Mesenchymal stem cell (in vitro differentiated cells and primary cell): ENCODE data around the gene UGT1A4.
"Not testable (repeated sequence)": the region's sequence is repeated elsewhere in the genome, so short reads cannot be mapped to it uniquely, and the experiment has no call there.

ENCODE experiments used
- DNase-seq: peaks from one replicate; pipeline ENCODE4 v3.0.0-alpha.2; 2013
- H2AFZ ChIP-seq: one replicate; pipeline ENCODE4 v1.6.1; 2013; ENCODE audit warnings: low read depth, mild to moderate bottlenecking, control low read depth, inconsistent platforms, low read length, moderate library complexity
- H2AK5ac ChIP-seq: 2 replicates; pipeline ENCODE4 v1.6.1; 2013; ENCODE audit warnings: low read length, moderate library complexity, mild to moderate bottlenecking, inconsistent platforms; ENCODE audit not compliant: severe bottlenecking
- H2BK120ac ChIP-seq: one replicate; pipeline ENCODE4 v1.6.1; 2013; ENCODE audit warnings: low read depth, mild to moderate bottlenecking, inconsistent platforms, low read length, moderate library complexity
- H2BK12ac ChIP-seq, 2 experiments: one replicate each; pipeline ENCODE4 v1.6.1; 2013; ENCODE audit warnings: inconsistent platforms in 2 of 2, low read length in 2 of 2, mild to moderate bottlenecking in 2 of 2, moderate library complexity in 2 of 2, control low read depth in 1 of 2
- H2BK15ac ChIP-seq: one replicate; pipeline ENCODE4 v1.6.1; 2013; ENCODE audit warnings: mild to moderate bottlenecking, low read depth, inconsistent platforms; ENCODE audit not compliant: poor library complexity, severe bottlenecking
- H2BK5ac ChIP-seq: 2 replicates; pipeline ENCODE4 v1.6.1; 2013; ENCODE audit warnings: low read depth, mild to moderate bottlenecking, low read length, control low read depth, inconsistent platforms; ENCODE audit not compliant: poor library complexity, severe bottlenecking
- H3K14ac ChIP-seq, 2 experiments: one replicate each; pipeline ENCODE4 v1.6.1; 2013; ENCODE audit warnings: inconsistent platforms in 2 of 2, low read length in 2 of 2, control low read depth in 1 of 2, mild to moderate bottlenecking in 1 of 2, moderate library complexity in 1 of 2
- H3K18ac ChIP-seq, 2 experiments: one replicate each; pipeline ENCODE4 v1.6.1; 2013; ENCODE audit warnings: inconsistent platforms in 2 of 2, low read length in 2 of 2, control low read depth in 1 of 2, low read depth in 1 of 2, mild to moderate bottlenecking in 1 of 2
- H3K23ac ChIP-seq, 2 experiments: one replicate each; pipeline ENCODE4 v1.6.1; 2013; ENCODE audit warnings: inconsistent platforms in 2 of 2, low read length in 2 of 2, mild to moderate bottlenecking in 2 of 2, moderate library complexity in 2 of 2, control low read depth in 1 of 2
- H3K27ac ChIP-seq: 2 replicates; pipeline ENCODE4 v1.5.1; 2013; ENCODE audit warnings: mild to moderate bottlenecking, moderate library complexity, low read length, control low read depth, inconsistent platforms; ENCODE audit not compliant: poor library complexity, severe bottlenecking
- H3K27me3 ChIP-seq, 2 experiments: 2 replicates each; pipeline versions ENCODE4 v1.6.1 to v1.7.0; 2013; ENCODE audit warnings: low read length in 2 of 2, mild to moderate bottlenecking in 2 of 2, moderate library complexity in 2 of 2, control low read depth in 1 of 2, inconsistent platforms in 1 of 2; ENCODE audit not compliant: control insufficient read depth in 1 of 2, insufficient read depth in 1 of 2
- H3K36me3 ChIP-seq, 2 experiments: 2 replicates each; pipeline versions ENCODE4 v1.6.1 to v1.7.0; 2013; ENCODE audit warnings: low read length in 2 of 2, control low read depth in 1 of 2, inconsistent platforms in 1 of 2, low read depth in 1 of 2, mild to moderate bottlenecking in 1 of 2; ENCODE audit not compliant: insufficient read depth in 2 of 2, control insufficient read depth in 1 of 2
- H3K4ac ChIP-seq, 2 experiments: one replicate each; pipeline ENCODE4 v1.6.1; 2013; ENCODE audit warnings: inconsistent platforms in 2 of 2, low read length in 2 of 2, mild to moderate bottlenecking in 2 of 2, moderate library complexity in 2 of 2, control low read depth in 1 of 2, low read depth in 1 of 2
- H3K4me1 ChIP-seq: 2 replicates; pipeline ENCODE4 v1.6.1; 2013; ENCODE audit warnings: low read depth, low read length, control low read depth; ENCODE audit not compliant: control insufficient read depth, insufficient read depth
- H3K4me2 ChIP-seq: 2 replicates; pipeline ENCODE4 v1.6.1; 2013; ENCODE audit warnings: low read length, mild to moderate bottlenecking, inconsistent platforms; ENCODE audit not compliant: poor library complexity, severe bottlenecking
- H3K4me3 ChIP-seq, 2 experiments: 2 replicates each; pipeline versions ENCODE4 v1.5.1 to v1.7.0; 2013; ENCODE audit warnings: low read length in 2 of 2, mild to moderate bottlenecking in 2 of 2, control low read depth in 1 of 2, low read depth in 1 of 2; ENCODE audit not compliant: insufficient read depth in 1 of 2
- H3K79me1 ChIP-seq: replicated peaks from 2 replicates; pipeline ENCODE4 v1.6.1; 2013; ENCODE audit warnings: mild to moderate bottlenecking, control low read depth, low read length, inconsistent platforms; ENCODE audit not compliant: poor library complexity, severe bottlenecking
- H3K9ac ChIP-seq: 2 replicates; pipeline ENCODE4 v1.7.0; 2013; ENCODE audit warnings: mild to moderate bottlenecking, low read length, moderate library complexity
- H3K9me3 ChIP-seq: 2 replicates; pipeline ENCODE4 v1.7.0; 2013; ENCODE audit warnings: mild to moderate bottlenecking, low read length; ENCODE audit not compliant: control insufficient read depth
- H4K8ac ChIP-seq: one replicate; pipeline ENCODE4 v1.6.1; 2013; ENCODE audit warnings: inconsistent platforms, mild to moderate bottlenecking, low read length, moderate library complexity
- H4K91ac ChIP-seq: one replicate; pipeline ENCODE4 v1.6.1; 2013; ENCODE audit warnings: mild to moderate bottlenecking, low read length, inconsistent platforms
- WGBS: methylation state at CpG from one replicate; pipeline ENCODE4 v1.1.7; 2013; ENCODE audit warnings: mixed read lengths; 5-methylcytosine and 5-hydroxymethylcytosine counted together

The UGT1A4 gene

DNA sequence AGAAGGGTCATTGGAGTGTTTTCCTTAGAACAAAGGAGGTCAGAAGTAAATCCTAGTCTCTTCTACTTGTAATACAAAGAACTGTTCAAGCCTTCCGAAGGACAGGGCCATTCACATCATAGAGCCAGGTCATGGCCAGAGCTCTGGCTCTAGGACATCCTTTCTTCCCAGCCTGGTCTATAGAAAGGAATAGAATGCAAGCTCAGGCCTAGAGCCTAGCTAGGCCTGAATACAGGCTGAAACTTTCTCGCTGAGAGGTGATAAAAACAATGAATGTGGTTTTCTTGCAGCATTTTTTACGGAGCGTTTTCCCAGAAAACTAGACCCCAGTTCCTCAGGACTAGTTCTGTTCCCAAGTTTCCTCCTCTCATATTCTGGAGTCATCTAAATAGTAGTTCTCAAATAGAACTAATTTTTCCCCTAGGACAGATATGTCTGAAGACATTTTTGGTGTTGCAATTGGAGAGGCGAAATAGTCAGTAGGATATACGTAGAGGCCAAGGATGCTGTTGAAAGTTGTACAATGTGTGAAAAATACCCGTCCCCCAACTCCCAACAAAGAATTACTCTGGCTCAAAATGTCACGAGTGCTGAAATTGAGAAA is 19.0 kb upstream of the UGT1A4 start:
- peak overlapping the region; percentile 71 for H4K8ac ChIP-seq
- H3K14ac ChIP-seq = no peak overlapping the region
- WGBS = 76% methylated on average over 5 of the region's 8 CpGs
- no peak overlapping the region for H3K23ac ChIP-seq
- H3K27ac ChIP-seq = peak overlapping the region; percentile 81
- peak overlapping the region; percentile 75 for H4K91ac ChIP-seq
- peak overlapping the region; percentile 31 for H3K9ac ChIP-seq
- no peak overlapping the region for H3K4me3 ChIP-seq
- peak overlapping the region; percentile 67 for H2BK5ac ChIP-seq
- no peaks in the 10 kb centered on the region for H3K36me3 ChIP-seq
- H3K27me3 ChIP-seq = peaks cover 0 to 3% of the 10 kb centered on the region in 2 experiments
- H3K9me3 ChIP-seq = no peaks in the 10 kb centered on the region
- H3K4me1 ChIP-seq = peaks cover 3% of the 10 kb centered on the region
- peak overlapping the region; percentile 42 for H2BK120ac ChIP-seq
- no peaks in the 10 kb centered on the region for H3K79me1 ChIP-seq
- H2AFZ ChIP-seq = no peak overlapping the region
- no peak overlapping the region for H3K4me2 ChIP-seq
- H2BK12ac ChIP-seq = peak overlapping the region in 1 of 2 experiments; percentile 66
- no peak overlapping the region for H3K4ac ChIP-seq
- peak overlapping the region in 1 of 2 experiments; percentile 58 for H3K18ac ChIP-seq
- peak overlapping the region; percentile 82 for H2AK5ac ChIP-seq
- no peak overlapping the region for H2BK15ac ChIP-seq
- peak; percentile 38 for DNase-seq

DNA sequence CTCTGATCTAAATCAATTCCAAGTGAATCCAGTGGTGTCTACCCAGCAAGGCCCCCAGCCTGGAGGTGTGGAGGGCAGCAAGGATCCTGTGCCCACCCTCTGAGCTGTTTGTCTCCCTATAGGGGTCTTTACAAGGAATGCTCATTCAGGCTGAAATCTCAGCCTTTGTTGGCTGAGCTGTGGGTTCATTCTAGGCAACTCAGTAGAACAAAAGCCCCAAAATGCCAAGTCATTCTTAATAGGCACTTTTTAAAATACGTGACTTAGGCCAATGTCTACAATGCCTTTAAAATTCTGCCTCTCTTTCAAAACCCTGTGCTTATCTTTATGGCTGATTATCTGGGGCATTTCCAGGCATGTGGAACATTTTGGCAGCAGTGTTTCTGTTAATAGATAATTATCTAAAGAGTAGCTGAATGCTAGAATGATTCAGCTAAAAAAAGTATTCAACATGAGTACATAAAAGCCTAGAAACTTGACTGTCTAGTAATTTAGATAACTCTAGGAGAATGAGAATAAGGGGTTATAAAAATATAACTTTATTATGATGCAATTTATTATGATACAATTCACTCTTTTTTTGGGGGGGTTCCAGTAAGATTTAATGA is 18.4 kb upstream of the UGT1A4 start:
- peak overlapping the region; percentile 71 for H4K8ac ChIP-seq
- no peak overlapping the region for H3K4me2 ChIP-seq
- H3K27me3 ChIP-seq = peaks cover 0 to 3% of the 10 kb centered on the region in 2 experiments
- no peak overlapping the region for H3K14ac ChIP-seq
- no peak overlapping the region for H3K4me3 ChIP-seq
- no peaks in the 10 kb centered on the region for H3K36me3 ChIP-seq
- peaks cover 3% of the 10 kb centered on the region for H3K4me1 ChIP-seq
- H3K27ac ChIP-seq = peak overlapping the region; percentile 81
- no peak overlapping the region for H2AFZ ChIP-seq
- peak overlapping the region; percentile 42 for H2BK120ac ChIP-seq
- H3K4ac ChIP-seq = peak overlapping the region in 1 of 2 experiments; percentile 51
- H3K18ac ChIP-seq = peak overlapping the region; percentile 57 to 58
- H2BK15ac ChIP-seq = no peak overlapping the region
- WGBS = 40% methylated on average over 1 of the region's 1 CpG
- H3K79me1 ChIP-seq = no peaks in the 10 kb centered on the region
- H2BK12ac ChIP-seq = no peak overlapping the region
- peak overlapping the region; percentile 82 for H2AK5ac ChIP-seq
- no peaks in the 10 kb centered on the region for H3K9me3 ChIP-seq
- H4K91ac ChIP-seq = no peak overlapping the region
- H2BK5ac ChIP-seq = peak overlapping the region; percentile 67
- H3K23ac ChIP-seq = no peak overlapping the region
- H3K9ac ChIP-seq = peak overlapping the region; percentile 31
- peak; percentile 78 for DNase-seq

DNA sequence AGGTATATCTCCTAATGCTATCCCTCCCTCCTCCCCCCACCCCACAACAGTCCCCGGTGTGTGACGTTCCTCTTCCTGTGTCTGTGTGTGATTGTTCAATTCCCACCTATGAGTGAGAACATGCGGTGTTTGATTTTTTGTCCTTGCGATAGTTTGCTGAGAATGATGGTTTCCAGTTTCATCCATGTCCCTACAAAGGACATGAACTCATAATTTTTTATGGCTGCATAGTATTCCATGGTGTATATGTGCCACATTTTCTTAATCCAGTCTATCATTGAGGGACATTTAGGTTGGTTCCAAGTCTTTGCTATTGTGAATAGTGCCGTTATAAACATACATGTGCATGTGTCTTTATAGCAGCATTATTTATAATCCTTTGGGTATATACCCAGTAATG is 17.7 kb upstream of the UGT1A4 start:
- WGBS = no CpG with 5 or more reads among the region's 5 CpGs
- H3K79me1 ChIP-seq = not testable (repeated sequence)

GRCh38 chr2:233702238-233702637 is 16.3 kb upstream of the UGT1A4 start:
- no peaks in the 10 kb centered on the region for H3K36me3 ChIP-seq
- H3K23ac ChIP-seq = no peak overlapping the region
- no peaks in the 10 kb centered on the region for H3K9me3 ChIP-seq
- no peak overlapping the region for H3K14ac ChIP-seq
- H3K4me3 ChIP-seq = no peak overlapping the region
- no peak overlapping the region for H2BK15ac ChIP-seq
- no peak overlapping the region for H2BK5ac ChIP-seq
- H3K4ac ChIP-seq = no peak overlapping the region
- no peaks in the 10 kb centered on the region for H3K79me1 ChIP-seq
- H2AK5ac ChIP-seq = no peak overlapping the region
- H3K18ac ChIP-seq = no peak overlapping the region
- H2AFZ ChIP-seq = no peak overlapping the region
- peaks cover 0 to 5% of the 10 kb centered on the region in 2 experiments for H3K27me3 ChIP-seq
- no peak overlapping the region for H4K91ac ChIP-seq
- no peak overlapping the region for H3K4me2 ChIP-seq
- H4K8ac ChIP-seq = no peak overlapping the region
- no peak overlapping the region for H3K27ac ChIP-seq
- H3K4me1 ChIP-seq = peaks cover 7% of the 10 kb centered on the region
- H2BK120ac ChIP-seq = no peak overlapping the region
- no peak overlapping the region for H3K9ac ChIP-seq
- 29% methylated on average over 1 of the region's 3 CpGs for WGBS
- no peak overlapping the region for H2BK12ac ChIP-seq
- DNase-seq = no peak

More for the DNA sequence above, 17.7 kb upstream of the UGT1A4 start:
- not testable (repeated sequence) for H3K23ac ChIP-seq, H3K18ac ChIP-seq, H2AK5ac ChIP-seq, H3K27me3 ChIP-seq, H3K36me3 ChIP-seq, H3K4me3 ChIP-seq, DNase-seq, H3K4me2 ChIP-seq, H2BK12ac ChIP-seq, H3K9ac ChIP-seq, H2BK120ac ChIP-seq, H2BK15ac ChIP-seq, H4K8ac ChIP-seq, H4K91ac ChIP-seq, H3K4me1 ChIP-seq, H3K14ac ChIP-seq, H2BK5ac ChIP-seq, H2AFZ ChIP-seq, H3K27ac ChIP-seq, H3K9me3 ChIP-seq, H3K4ac ChIP-seq
